Measurements from ENCODE around the gene MAP3K3. TPM values are rescaled to one million over a fixed set of nuclear protein-coding genes. Genes with fewer than 3 reads are reported as not detected.

Gene MAP3K3
- polyA plus RNA-seq, 6 donors from 2014 or later: 20.8 to 39.1 (median 28.7) TPM

DNA sequence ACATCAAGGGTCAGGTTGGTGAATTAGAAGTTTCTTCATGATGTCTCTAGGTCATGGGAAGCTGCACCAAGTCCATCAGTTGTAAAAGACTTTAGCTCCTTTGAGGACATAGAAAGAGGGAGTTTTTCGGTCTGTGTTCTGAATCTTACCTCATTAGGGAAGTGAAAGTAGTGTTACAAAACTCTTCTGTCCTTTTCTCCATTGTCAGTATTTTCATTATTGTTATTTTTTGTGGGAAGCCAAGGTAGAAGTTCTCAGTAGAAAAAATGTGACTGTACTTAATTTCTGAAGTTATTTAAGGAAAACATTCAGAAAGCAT, 24.2 kb downstream of the MAP3K3 start:
- peak overlapping the region in 7 of 8 donors; percentile 27 to 85 (median 47) for H3K4me3 Mint-ChIP-seq
- H3K4me1 Mint-ChIP-seq: peaks cover 32 to 49% (median 33%) of the 10 kb centered on the region in 3 donors
- no peaks in the 10 kb centered on the region for H3K27me3 Mint-ChIP-seq
- peak; percentile 60 for DNase-seq
- H3K9me3 Mint-ChIP-seq: no peaks in the 10 kb centered on the region
- no peaks in the 10 kb centered on the region for H3K36me3 Mint-ChIP-seq
- peak; percentile 93 to 97 for ATAC-seq (ENCODE audit: low read depth in 2 of 2)
- H3K27ac Mint-ChIP-seq: peak overlapping the region; percentile 81 to 96 (median 92)

DNA sequence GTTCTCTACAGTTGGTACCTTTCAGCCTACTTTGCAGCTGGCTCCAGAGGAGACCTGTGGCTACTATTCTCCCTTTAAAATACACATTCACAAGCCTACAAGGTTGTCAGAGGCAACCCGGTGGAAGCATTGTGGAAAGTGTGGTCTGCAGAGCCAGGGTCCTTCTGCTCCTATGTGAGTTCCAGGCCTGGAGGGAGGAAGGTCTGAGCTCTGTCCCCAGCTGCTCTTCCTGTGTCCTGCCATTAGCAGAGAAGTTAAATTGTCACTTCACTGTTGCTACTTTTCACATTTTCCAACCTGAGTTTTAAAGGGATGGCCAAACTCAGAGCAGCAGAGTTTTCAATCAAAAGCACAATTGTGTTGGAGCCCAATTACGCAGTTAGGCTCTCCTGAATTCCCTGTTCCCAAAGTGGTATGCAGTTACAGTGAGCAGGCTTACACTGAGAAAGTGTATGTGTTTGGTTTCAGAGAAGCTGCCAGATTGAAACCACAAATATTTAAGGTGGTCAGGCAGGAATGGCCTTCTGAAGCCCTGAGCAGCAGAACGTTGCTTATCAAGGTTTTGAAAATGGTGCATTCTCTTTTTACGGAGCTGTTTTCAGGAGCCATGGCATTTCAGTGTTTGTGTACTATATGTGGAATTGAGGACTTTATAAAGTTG, 25.0 kb downstream of the MAP3K3 start:
- ATAC-seq (ENCODE audit: low read depth in 2 of 2) (no peak), DNase-seq (no peak)
- peak overlapping the region in 5 of 6 donors; percentile 28 to 96 (median 91) for H3K27ac Mint-ChIP-seq
- no peaks in the 10 kb centered on the region for H3K36me3 Mint-ChIP-seq
- peak overlapping the region in 2 of 8 donors; percentile 60 to 65 for H3K4me3 Mint-ChIP-seq
- H3K27me3 Mint-ChIP-seq: no peaks in the 10 kb centered on the region
- no peaks in the 10 kb centered on the region for H3K9me3 Mint-ChIP-seq
- peaks cover 31 to 48% (median 33%) of the 10 kb centered on the region in 3 donors for H3K4me1 Mint-ChIP-seq

DNA sequence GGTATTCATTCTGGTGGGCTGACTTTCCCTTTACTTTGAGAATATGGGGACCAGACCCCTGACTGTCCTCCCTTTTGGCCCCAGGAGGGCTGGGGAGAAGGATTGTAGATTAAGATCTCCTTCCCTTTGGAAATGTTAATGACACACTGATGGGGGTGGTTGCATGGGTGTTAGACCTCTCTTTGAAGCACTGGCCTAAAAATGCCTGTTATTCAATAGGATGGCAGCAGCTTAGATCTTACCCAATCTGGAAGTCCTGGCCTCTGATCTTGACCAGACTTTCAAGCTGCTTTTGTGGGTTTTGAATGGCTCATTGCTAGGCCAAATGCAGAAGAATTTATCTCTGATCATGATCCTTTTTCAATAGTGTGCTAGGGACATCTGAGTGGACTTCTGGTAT, 25.7 kb downstream of the MAP3K3 start:
- Mint-ChIP-seq H3K9me3 (no peaks in the 10 kb centered on the region), H3K4me1 (peaks cover 32 to 49% (median 33%) of the 10 kb centered on the region in 3 donors), H3K4me3 (no peak overlapping the region), H3K27ac (no peak overlapping the region), H3K36me3 (no peaks in the 10 kb centered on the region), H3K27me3 (no peaks in the 10 kb centered on the region)
- ATAC-seq (ENCODE audit: low read depth in 2 of 2) (no peak), DNase-seq (no peak)

DNA sequence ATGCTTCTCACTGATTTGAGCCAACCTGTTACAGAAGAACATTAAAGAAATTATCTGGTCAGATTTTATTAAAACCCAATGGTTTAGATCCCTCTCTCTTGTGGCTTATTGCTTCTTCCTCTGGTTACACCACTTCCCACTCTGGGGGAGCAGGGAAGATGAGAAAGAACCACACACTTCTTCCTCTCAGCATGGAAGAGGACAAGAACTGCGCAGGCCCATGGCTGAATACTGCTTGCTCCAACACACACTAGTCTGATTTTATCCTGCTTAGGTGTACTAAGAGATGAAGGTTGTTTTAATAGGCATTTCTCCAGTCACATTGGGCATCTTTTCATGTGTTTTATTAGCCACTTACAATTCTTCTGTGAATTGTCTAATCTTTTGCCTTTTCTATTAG, 27.6 kb downstream of the MAP3K3 start:
- Mint-ChIP-seq H3K4me1 (peaks cover 24 to 41% (median 31%) of the 10 kb centered on the region in 3 donors), H3K27ac (no peak overlapping the region), H3K9me3 (no peaks in the 10 kb centered on the region), H3K4me3 (no peak overlapping the region), H3K27me3 (no peaks in the 10 kb centered on the region), H3K36me3 (peaks cover 4 to 8% of the 10 kb centered on the region in 2 donors)
- ATAC-seq (ENCODE audit: low read depth in 2 of 2): no peak
- DNase-seq: no peak

DNA sequence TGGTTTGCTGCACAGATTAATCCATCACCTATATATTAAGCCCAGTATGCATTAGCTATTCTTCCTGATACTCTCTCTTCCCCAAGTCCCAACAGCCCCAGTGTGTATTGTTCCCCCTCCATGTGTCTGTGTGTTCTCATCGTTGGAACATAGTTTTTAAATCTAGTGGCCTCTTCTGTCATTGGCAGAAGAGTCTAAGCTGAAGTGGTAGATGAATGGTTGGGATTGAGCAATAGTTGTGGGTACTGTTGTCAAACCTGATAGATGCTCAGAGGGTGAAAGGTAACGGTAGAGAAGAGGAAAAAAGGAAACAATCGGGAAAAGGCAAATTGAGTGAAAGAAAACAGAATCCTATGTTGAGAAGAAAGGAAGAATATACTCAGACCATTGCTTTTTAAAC, 29.9 kb downstream of the MAP3K3 start:
- no peak for ATAC-seq (ENCODE audit: low read depth in 2 of 2)
- Mint-ChIP-seq H3K4me1 (peaks cover 2 to 18% (median 9%) of the 10 kb centered on the region in 3 donors), H3K27me3 (no peaks in the 10 kb centered on the region), H3K4me3 (peak overlapping the region in 1 of 8 donors; percentile 6), H3K9me3 (no peaks in the 10 kb centered on the region), H3K36me3 (peaks cover 4 to 8% of the 10 kb centered on the region in 2 donors), H3K27ac (peak overlapping the region in 2 of 6 donors; percentile 9 to 89)
- DNase-seq: no peak

DNA sequence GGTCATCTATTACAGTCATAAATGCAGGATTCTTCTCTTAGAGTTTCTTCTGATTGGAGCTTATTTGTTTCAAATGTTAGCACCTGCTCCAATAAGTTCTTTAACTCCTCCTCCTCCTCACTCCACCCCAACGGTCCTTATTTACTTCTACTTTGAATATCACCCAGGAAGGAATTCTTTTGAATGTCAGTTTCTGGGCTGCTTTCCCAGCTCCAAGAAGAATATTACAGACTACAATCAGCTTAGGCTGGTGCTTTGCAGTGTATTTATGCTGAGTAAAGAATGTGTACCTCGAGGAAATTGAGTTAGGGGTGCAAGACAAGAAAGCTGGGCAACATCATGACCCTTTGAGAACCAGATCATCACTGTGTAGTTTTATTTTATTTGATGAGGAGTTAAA, 30.8 kb downstream of the MAP3K3 start:
- Mint-ChIP-seq H3K27me3 (no peaks in the 10 kb centered on the region), H3K4me3 (no peak overlapping the region), H3K9me3 (no peaks in the 10 kb centered on the region), H3K36me3 (peaks cover 4 to 8% of the 10 kb centered on the region in 2 donors), H3K27ac (no peak overlapping the region), H3K4me1 (peaks cover 5 to 13% (median 8%) of the 10 kb centered on the region in 3 donors)
- DNase-seq: no peak
- no peak for ATAC-seq (ENCODE audit: low read depth in 2 of 2)

DNA sequence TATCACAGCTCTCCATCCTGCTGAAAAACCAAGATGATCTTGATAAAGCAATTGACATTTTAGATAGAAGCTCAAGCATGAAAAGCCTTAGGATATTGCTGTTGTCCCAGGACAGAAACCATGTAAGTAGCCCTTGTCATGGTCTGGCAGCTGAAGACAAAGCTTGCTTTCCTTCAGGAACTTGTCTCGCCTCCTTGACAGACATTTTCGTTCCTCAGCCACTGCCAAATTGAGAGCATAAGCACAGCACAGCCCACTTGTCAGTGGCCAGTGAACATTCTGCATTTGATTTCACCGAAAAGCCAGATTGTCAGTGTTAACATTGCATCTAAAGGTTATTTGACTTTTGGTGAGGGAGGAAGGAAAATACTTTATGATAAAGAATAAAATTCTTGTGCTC, 35.6 kb downstream of the MAP3K3 start:
- Mint-ChIP-seq H3K4me3 (no peak overlapping the region), H3K4me1 (peaks cover 0 to 7% (median 5%) of the 10 kb centered on the region in 3 donors), H3K27ac (peak overlapping the region in 1 of 6 donors; percentile 60), H3K36me3 (peaks cover 11 to 25% of the 10 kb centered on the region in 2 donors), H3K9me3 (no peaks in the 10 kb centered on the region), H3K27me3 (no peaks in the 10 kb centered on the region)
- ATAC-seq (ENCODE audit: low read depth in 2 of 2) (no peak), DNase-seq (no peak)

DNA sequence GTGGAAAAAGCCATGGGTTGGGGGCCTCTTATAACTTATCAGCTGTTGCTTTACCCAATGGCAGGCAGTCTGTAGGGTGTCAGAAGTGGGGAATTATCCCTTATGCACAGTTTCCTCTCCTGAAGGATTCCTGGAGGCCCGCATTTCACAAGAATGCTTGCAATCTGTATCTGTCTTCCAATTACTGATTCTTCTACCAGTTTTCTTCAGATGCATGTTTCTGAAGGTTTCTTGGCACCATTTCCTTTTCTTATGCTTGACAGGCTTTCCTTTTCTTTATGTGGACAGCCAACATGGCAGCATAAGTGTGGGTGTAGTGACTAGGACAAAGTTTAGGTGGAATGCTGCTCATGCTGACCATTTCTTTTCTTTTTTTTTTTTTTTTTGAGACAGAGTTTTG, 36.1 kb downstream of the MAP3K3 start:
- no peak for ATAC-seq (ENCODE audit: low read depth in 2 of 2)
- H3K36me3 Mint-ChIP-seq: peaks cover 11 to 25% of the 10 kb centered on the region in 2 donors
- H3K27me3 Mint-ChIP-seq: no peaks in the 10 kb centered on the region
- H3K27ac Mint-ChIP-seq: no peak overlapping the region
- peaks cover 0 to 7% (median 5%) of the 10 kb centered on the region in 3 donors for H3K4me1 Mint-ChIP-seq
- no peaks in the 10 kb centered on the region for H3K9me3 Mint-ChIP-seq
- no peak overlapping the region for H3K4me3 Mint-ChIP-seq
- no peak for DNase-seq

DNA sequence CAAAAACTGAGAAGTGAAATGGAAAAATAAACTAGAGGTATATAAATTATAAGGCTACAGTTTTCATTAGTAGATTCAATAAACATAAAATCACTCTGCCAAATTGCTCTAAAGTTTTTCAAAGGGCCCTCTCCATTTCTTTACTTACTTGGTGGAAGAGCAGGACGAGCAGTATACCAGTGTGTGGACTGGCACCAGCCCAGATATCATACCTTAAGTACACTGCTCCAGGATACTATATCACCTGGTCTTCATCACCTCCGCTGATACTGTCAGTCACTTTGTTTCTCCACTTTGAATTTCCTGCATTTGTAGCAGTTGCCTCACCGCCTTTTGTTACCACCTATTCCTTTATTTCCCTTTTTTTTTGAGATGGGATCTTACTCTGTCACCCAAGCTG, 37.6 kb downstream of the MAP3K3 start:
- Mint-ChIP-seq H3K4me3 (no peak overlapping the region), H3K27ac (peak overlapping the region in 2 of 6 donors; percentile 11 to 69), H3K4me1 (peaks cover 10 to 11% (median 11%) of the 10 kb centered on the region in 3 donors), H3K27me3 (no peaks in the 10 kb centered on the region), H3K9me3 (no peaks in the 10 kb centered on the region), H3K36me3 (peaks cover 7 to 24% of the 10 kb centered on the region in 2 donors)
- DNase-seq (no peak), ATAC-seq (ENCODE audit: low read depth in 2 of 2) (no peak)

DNA sequence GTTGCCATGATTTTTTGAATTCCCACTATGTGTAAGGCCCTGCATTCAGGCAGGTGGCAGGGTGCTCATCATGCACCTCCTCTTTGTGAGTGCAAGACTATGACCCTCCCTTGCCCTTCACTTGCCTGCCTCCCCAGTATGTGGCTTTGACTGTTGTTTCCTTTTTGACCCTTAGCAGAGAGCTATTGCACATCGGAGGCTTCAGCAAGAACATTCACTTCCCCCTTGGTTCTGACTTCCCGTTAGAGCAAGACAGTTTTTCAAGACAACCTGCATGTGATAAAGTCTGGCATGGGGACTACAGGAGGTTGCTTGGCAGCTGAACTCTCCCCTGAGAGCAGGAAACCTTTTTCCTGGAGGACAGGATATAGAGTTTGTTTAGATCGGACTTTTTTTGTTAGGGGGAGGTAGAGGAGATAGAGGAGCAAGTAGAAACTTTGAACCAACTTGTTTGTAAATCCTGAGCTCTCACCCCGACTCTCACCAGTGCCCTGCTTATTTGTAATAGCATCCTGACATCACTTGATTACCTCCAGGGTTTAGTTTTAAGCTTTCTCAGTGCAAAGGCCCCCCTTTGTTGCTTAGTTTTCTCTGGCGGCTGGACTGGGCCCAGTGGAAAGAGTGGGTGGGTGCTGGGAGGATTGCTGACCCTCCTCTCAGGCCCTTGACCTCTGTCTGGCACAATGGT, 43.5 kb downstream of the MAP3K3 start:
- peak; percentile 48 for DNase-seq
- Mint-ChIP-seq H3K9me3 (no peaks in the 10 kb centered on the region), H3K4me3 (peak overlapping the region in 7 of 8 donors; percentile 24 to 82 (median 54)), H3K27ac (peak overlapping the region; percentile 68 to 98 (median 88)), H3K36me3 (peaks cover 9 to 27% of the 10 kb centered on the region in 2 donors), H3K27me3 (no peaks in the 10 kb centered on the region), H3K4me1 (peaks cover 36 to 48% (median 38%) of the 10 kb centered on the region in 3 donors)
- peak; percentile 94 for ATAC-seq (ENCODE audit: low read depth in 2 of 2)

DNA sequence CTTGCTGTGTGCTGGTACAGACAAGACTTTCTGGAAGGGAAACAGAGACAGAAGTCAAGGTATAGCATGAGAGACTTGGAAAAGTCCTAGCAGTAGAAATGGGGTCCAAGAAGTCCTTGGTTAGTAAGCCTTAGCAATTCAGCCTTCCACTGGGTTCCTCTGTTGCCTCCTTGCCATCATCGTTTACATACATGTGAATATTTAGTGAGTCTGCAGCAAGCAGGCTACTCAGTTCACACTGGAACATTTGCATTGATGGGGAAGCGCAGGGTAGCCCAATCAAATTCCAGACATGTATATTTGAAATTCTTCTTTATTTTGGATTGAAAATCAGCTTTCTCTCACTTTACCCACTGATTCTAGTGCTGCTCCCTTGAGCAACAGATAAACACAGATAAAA, 50.6 kb downstream of the MAP3K3 start:
- Mint-ChIP-seq H3K27me3 (no peaks in the 10 kb centered on the region), H3K36me3 (peaks cover 12 to 18% of the 10 kb centered on the region in 2 donors), H3K4me3 (no peak overlapping the region), H3K4me1 (peaks cover 12 to 27% (median 18%) of the 10 kb centered on the region in 3 donors), H3K27ac (peak overlapping the region in 1 of 6 donors; percentile 14), H3K9me3 (no peaks in the 10 kb centered on the region)
- DNase-seq (no peak), ATAC-seq (ENCODE audit: low read depth in 2 of 2) (no peak)

DNA sequence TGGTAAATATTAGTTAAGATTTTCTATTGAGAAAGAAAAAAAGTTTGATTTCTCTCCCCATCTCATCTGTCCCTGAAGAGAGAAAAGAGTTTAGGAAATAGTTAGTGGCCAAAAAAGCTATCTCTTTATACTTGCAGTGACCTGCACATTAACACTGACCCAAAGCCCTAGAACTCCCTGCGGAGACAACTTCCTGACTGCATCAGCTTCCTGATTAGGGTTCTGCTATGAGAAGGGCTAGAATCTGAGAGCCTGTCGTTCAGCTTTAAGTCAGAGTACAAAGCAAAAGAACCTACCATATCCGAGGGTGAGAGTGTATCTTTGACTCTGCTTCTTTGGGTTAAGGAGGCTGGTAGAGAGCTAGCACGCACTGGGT, 53.0 kb downstream of the MAP3K3 start:
- DNase-seq: no peak

DNA sequence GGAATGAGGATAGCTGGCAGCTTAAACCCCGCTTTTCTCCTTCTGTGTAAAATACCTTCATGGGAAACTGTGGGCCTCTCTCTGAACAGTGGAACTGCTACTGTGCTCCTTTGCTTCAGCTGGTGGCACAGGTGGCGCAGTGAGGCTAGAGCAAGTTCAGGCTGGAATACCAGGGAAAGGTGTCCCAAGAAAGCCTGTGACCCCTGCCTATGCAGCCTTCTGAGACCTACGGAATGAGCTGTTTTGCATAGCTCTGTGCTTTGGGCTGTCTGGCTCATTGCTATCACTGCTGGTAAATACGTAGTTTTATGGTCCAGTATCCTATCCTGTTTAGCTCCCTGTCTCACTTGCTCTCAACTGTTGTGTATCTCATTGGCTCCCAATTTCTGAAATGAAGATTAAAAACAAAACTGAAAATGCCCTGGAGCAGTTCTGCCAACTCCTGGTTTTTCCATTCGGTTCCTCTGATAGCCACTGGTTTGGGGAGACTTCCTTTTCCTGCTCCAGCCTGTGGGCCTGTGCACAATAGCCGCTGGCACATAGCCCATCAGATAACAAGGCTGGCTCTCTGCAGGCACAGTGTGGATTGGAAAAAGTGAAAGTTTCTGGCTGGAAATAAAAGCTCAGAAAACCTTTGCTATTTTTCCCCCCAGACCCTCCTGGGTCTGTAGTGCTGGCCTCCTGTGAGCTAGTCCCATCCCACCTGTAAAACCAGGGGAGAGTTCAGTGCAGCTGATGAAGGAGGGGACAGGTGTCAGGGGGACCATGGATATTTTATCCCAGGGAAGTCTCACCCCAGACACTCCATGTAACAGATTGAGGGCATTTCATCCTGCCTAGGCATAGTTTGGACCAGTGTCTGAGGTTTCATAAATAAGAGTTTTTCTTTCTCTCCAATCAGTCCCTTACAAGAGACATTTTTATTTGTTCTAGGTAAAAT, 53.7 kb downstream of the MAP3K3 start:
- ATAC-seq (ENCODE audit: low read depth in 2 of 2): no peak
- no peak for DNase-seq
- Mint-ChIP-seq H3K9me3 (no peaks in the 10 kb centered on the region), H3K27ac (peak overlapping the region in 2 of 6 donors; percentile 9 to 29), H3K36me3 (peaks cover 1 to 10% of the 10 kb centered on the region in 2 donors), H3K4me1 (peaks cover 7 to 15% (median 13%) of the 10 kb centered on the region in 3 donors), H3K27me3 (no peaks in the 10 kb centered on the region), H3K4me3 (peak overlapping the region in 1 of 8 donors; percentile 5)

More for the DNA sequence above, 53.0 kb downstream of the MAP3K3 start:
- Mint-ChIP-seq H3K36me3 (peaks cover 7 to 8% of the 10 kb centered on the region in 2 donors), H3K9me3 (no peaks in the 10 kb centered on the region), H3K4me3 (peak overlapping the region in 1 of 8 donors; percentile 5), H3K4me1 (peaks cover 7 to 19% (median 13%) of the 10 kb centered on the region in 3 donors), H3K27ac (peak overlapping the region in 1 of 6 donors; percentile 8), H3K27me3 (no peaks in the 10 kb centered on the region)
- ATAC-seq (ENCODE audit: low read depth in 2 of 2): no peak

Data from naive B cell (primary cell).